Measurements from ENCODE around the gene MAST4. TPM values are rescaled to one million over a fixed set of nuclear protein-coding genes. Genes with fewer than 3 reads are reported as not detected.

The MAST4 gene
- total and polyA plus RNA-seq, 2 of the 4 experiments (the other 2 are of a cell fraction), result 4.8 to 6.8 TPM

- CTCF ChIA-PET, result interaction anchor here (2.0 kb wide), 1 partner anchor 13 kb away, joined by 4 read pairs; no protein-coding TSS in a partner anchor
- TF ChIP-seq USF2 (IDR thresholded peaks at IDR 0.05; ENCODE audit: low read depth, low read length) (no peak), MAZ (IDR thresholded peaks at IDR 0.05; ENCODE audit: borderline replicate concordance, low read depth, low read length) (no peak), RAD21 (IDR thresholded peaks at IDR 0.05; ENCODE audit: low read length) (no peak), SMC3 (IDR thresholded peaks at IDR 0.05; ENCODE audit: low read depth, low read length) (no peak), MAFK (IDR thresholded peaks at IDR 0.05; ENCODE audit: low read depth, low read length) (no peak), NFE2L2 (IDR thresholded peaks at IDR 0.05; ENCODE audit: low read depth, low read length) (no peak), POLR2A (IDR thresholded peaks at IDR 0.05; ENCODE audit: low read depth, low read length) (no peak), RFX5 (IDR thresholded peaks at IDR 0.05; ENCODE audit: low read depth, low read length) (no peak), RCOR1 (IDR thresholded peaks at IDR 0.05; ENCODE audit: insufficient replicate concordance, low read length) (no peak), CHD1 (IDR thresholded peaks at IDR 0.05; ENCODE audit: low read depth, low read length) (no peak)
Observed at GRCh38 chr5:67120032-67120431, 523.8 kb downstream of the MAST4 start.

More at GRCh38 chr5:67120032-67120431, 523.8 kb downstream of the MAST4 start:
- POLR2A ChIA-PET (ENCODE audit: unreplicated experiment), result no interaction called here
- H2AK9ac ChIP-seq (replicated peaks; ENCODE audit: low read depth, low read length, poor library complexity), result no peak overlapping the region
- H3K9me1 ChIP-seq (ENCODE audit: insufficient read depth, low read length), result 0 out of 2 replicates have a peak, but pooled peaks cover 2% of the 10 kb centered on the region
- H2BK20ac ChIP-seq (ENCODE audit: low read depth, low read length), result no peak overlapping the region
- no peak overlapping the region for H4K5ac ChIP-seq (ENCODE audit: low read depth, low read length)
- no TSS peak for BruUV-seq (replicated peaks)
- H2AFZ ChIP-seq (replicated peaks; ENCODE audit: low read length, poor library complexity), result no peak overlapping the region
- no peak overlapping the region for H3K4me3 ChIP-seq (ENCODE audit: insufficient read depth, low read depth, low read length)
- no peak for DNase-seq
- H3K23ac ChIP-seq (ENCODE audit: low read depth, low read length), result no peak overlapping the region
- intact Hi-C loops (cut with micrococcal nuclease) (no loop called here), dilution Hi-C loops (cut with HindIII; ENCODE audit: low sequenced_read_pairs, unreplicated experiment) (no loop called here), in situ Hi-C loops (cut with MboI; ENCODE audit: low sequenced_read_pairs) (no loop called here)
- H3K4me2 ChIP-seq (ENCODE audit: low read depth, low read length), result no peak overlapping the region
- H3K36me3 ChIP-seq (ENCODE audit: control insufficient read depth, insufficient read depth, low read length), result peaks cover 4% of the 10 kb centered on the region
- H4K91ac ChIP-seq (ENCODE audit: insufficient read depth, low read depth, low read length), result no peak overlapping the region
- H2AK5ac ChIP-seq (ENCODE audit: low read depth, low read length), result no peak overlapping the region
- no peaks in the 10 kb centered on the region for H3K4me1 ChIP-seq (ENCODE audit: control insufficient read depth, insufficient read depth, low read length)
- no peaks in the 10 kb centered on the region for H4K20me1 ChIP-seq (ENCODE audit: insufficient read depth, low read length)
- no peak overlapping the region for H3K9ac ChIP-seq (ENCODE audit: low read depth, low read length)
- no peaks in the 10 kb centered on the region for H3K9me3 ChIP-seq (ENCODE audit: control insufficient read depth, insufficient read depth, low read length)
- ATAC-seq (ENCODE audit: low read depth), result no peak
- H3K27me3 ChIP-seq (ENCODE audit: control insufficient read depth, insufficient read depth, low read length), result no peaks in the 10 kb centered on the region
- H2BK120ac ChIP-seq (ENCODE audit: low read depth, low read length), result no peak overlapping the region
- H3K4ac ChIP-seq (ENCODE audit: low read depth, low read length), result no peak overlapping the region
- H3K56ac ChIP-seq (ENCODE audit: extremely low read depth, insufficient read depth, low read length), result no peak overlapping the region
- no peak overlapping the region for H2BK5ac ChIP-seq (ENCODE audit: low read depth, low read length, poor library complexity, severe bottlenecking)
- no peak overlapping the region for H3K18ac ChIP-seq (ENCODE audit: low read depth, low read length)
- no peak overlapping the region for H4K8ac ChIP-seq (ENCODE audit: low read depth in 2 of 2, low read length in 2 of 2)
- no peak overlapping the region for H2BK15ac ChIP-seq (ENCODE audit: low read depth, low read length)
- H3K14ac ChIP-seq (replicated peaks; ENCODE audit: low read depth, low read length), result no peak overlapping the region
- H3K27ac ChIP-seq (ENCODE audit: insufficient read depth, low read length), result no peak overlapping the region
- no peaks in the 10 kb centered on the region; a peak in 1 of 4 replicates for H3K79me1 ChIP-seq (ENCODE audit: low read depth in 1 of 2, low read length in 2 of 2)

All from IMR-90 (cell line).